Naive thymus-derived CD4-positive, alpha-beta T cell (primary cell): ENCODE data around the gene ASPG. TPM values are rescaled to one million over a fixed set of nuclear protein-coding genes. Genes with fewer than 3 reads are reported as not detected.

ENCODE experiments used
- ATAC-seq: fragments of 150-1000 bp; cut with Tn5 transposase; 2 replicates; pipeline ENCODE4 v1.10.0; 2021; ENCODE audit warnings: mild to moderate bottlenecking, moderate library complexity
- CTCF ChIA-PET: fragments of 350-600 bp; sonication (Branson Sonifier 250); formaldehyde crosslinking; loops from one replicate; lab custom pipeline; 2021; ENCODE audit warnings: antibody characterized with exemption; lab: Charles Lee
- POLR2A ChIA-PET: fragments of 350-600 bp; sonication (Branson Sonifier 250); formaldehyde crosslinking; loops from one replicate; lab custom pipeline; 2021; ENCODE audit warnings: antibody characterized with exemption, inconsistent platforms; lab: Charles Lee
- DNase-seq, 9 donors: peaks; one replicate each; pipeline versions ENCODE4 v3.0.0 to v3.0.0-alpha.2; 2020 to 2022; ENCODE audit warnings: mixed read lengths in 1 of 9
- H3K27ac ChIP-seq: one replicate; pipeline ENCODE4 v1.7.0; 2013; ENCODE audit warnings: mild to moderate bottlenecking, low read depth, low read length, moderate library complexity
- H3K27me3 ChIP-seq, 2 donors: one replicate each; pipeline ENCODE4 v1.7.0; 2013; ENCODE audit warnings: low read length in 2 of 2, mild to moderate bottlenecking in 2 of 2, moderate library complexity in 2 of 2; ENCODE audit not compliant: control insufficient read depth in 2 of 2, insufficient read depth in 2 of 2
- H3K36me3 ChIP-seq, 3 experiments: 1 replicate in 2 of 3; 2 replicates in 1 of 3; pipeline ENCODE4 v1.7.0; 2013; ENCODE audit warnings: low read length in 3 of 3, mild to moderate bottlenecking in 3 of 3, moderate library complexity in 1 of 3; ENCODE audit not compliant: insufficient read depth in 3 of 3, control insufficient read depth in 2 of 3
- H3K4me1 ChIP-seq, 2 donors: one replicate each; pipeline ENCODE4 v1.7.0; 2013; ENCODE audit warnings: low read length in 2 of 2, mild to moderate bottlenecking in 2 of 2, moderate library complexity in 1 of 2; ENCODE audit not compliant: control insufficient read depth in 2 of 2, insufficient read depth in 2 of 2
- H3K4me3 ChIP-seq: 2 replicates; pipeline ENCODE4 v1.7.0; 2013; ENCODE audit warnings: mild to moderate bottlenecking, low read length
- H3K9me3 ChIP-seq, 3 experiments: 1 replicate in 2 of 3; 2 replicates in 1 of 3; pipeline ENCODE4 v1.7.0; 2013; ENCODE audit warnings: low read length in 3 of 3; ENCODE audit not compliant: control insufficient read depth in 2 of 3
- H3K27ac Mint-ChIP-seq, 9 donors: one replicate each; pipeline ENCODE4 v1.8.0; 2020 to 2022; ENCODE audit warnings: mixed read lengths in 9 of 9, mild to moderate bottlenecking in 8 of 9, moderate library complexity in 5 of 9, inconsistent platforms in 2 of 9
- H3K27me3 Mint-ChIP-seq, 5 donors: one replicate each; pipeline ENCODE4 v1.8.0; 2021 to 2022; ENCODE audit warnings: mixed read lengths in 5 of 5, mild to moderate bottlenecking in 1 of 5
- H3K36me3 Mint-ChIP-seq, 5 donors: one replicate each; pipeline ENCODE4 v1.8.0; 2020 to 2022; ENCODE audit warnings: mixed read lengths in 5 of 5, mild to moderate bottlenecking in 3 of 5, inconsistent platforms in 1 of 5
- H3K4me1 Mint-ChIP-seq, 7 donors: one replicate each; pipeline ENCODE4 v1.8.0; 2020 to 2022; ENCODE audit warnings: mixed read lengths in 7 of 7, mild to moderate bottlenecking in 3 of 7, inconsistent platforms in 1 of 7
- H3K4me3 Mint-ChIP-seq, 10 donors: one replicate each; pipeline ENCODE4 v1.8.0; 2020 to 2022; ENCODE audit warnings: mild to moderate bottlenecking in 10 of 10, mixed read lengths in 10 of 10, moderate library complexity in 6 of 10, inconsistent platforms in 2 of 10
- H3K9me3 Mint-ChIP-seq, 11 donors: one replicate each; pipeline ENCODE4 v1.8.0; 2020 to 2022; ENCODE audit warnings: mixed read lengths in 11 of 11, mild to moderate bottlenecking in 4 of 11, inconsistent platforms in 1 of 11, moderate library complexity in 1 of 11
- intact Hi-C, 2 donors: fragments of 100-400 bp; cut with micrococcal nuclease; formaldehyde crosslinking; loops; one replicate each; pipeline ENCODE4 v1.15.1; 2023
- polyA plus RNA-seq, 2 donors: library from polyadenylated mRNA; unstranded; fragments of 300-500 nt; fragmentation: Illumina TruSeq; gene quantifications; one replicate each; pipeline ENCODE4 v1.2.3, GENCODE V29; 2021
- total RNA-seq, 6 experiments: library from RNA in 5 of 6; stranded (reverse) in 5 of 6; gene quantifications; 1 replicate in 5 of 6; 2 replicates in 1 of 6; pipeline ENCODE4 v1.2.3 and lab custom pipeline; 2021 to 2026

ASPG gene
- total and polyA plus RNA-seq, 7 experiments from 2014 or later: 0.11 to 0.38 TPM; not detected in 5

DNA sequence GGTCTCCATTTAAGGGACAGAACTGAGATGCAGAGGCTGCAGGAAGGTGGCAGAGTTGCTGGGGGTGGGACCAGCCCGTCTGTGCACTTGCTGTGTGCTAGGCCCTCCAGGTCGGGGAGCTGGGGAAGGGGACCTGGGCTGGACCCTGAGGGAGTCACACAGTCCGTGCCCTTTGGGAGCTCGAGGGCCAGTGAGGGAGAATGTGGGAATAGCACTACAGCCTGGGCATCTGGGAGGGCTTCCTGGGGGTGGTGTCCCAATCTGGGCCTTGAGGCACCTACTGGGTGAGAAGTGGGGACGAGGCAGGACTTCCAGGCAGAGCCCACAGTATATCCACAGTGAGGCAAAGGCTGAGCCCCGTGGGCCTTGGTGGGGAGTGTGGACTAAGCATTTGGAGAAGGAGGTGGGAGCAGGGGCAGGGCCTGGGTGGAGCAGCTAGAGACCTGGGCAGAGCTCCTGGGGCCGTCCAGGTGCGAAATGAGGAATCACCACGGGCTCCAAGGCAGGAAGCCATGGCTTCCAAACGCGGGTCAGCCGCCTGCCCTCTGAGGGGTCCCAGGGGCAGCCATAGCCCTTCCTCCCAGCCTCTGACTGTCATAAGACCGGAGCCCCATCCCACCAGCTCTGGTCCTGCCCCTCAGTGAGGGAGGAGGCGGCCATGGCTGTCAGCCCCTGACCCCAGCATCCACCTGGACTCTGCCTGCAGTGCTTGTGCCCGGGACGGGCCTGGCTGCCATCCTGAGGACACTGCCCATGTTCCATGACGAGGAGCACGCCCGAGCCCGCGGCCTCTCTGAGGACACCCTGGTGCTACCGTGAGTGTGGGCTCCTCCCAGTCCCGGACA is 6.6 kb downstream of the ASPG start:
- no peaks in the 10 kb centered on the region for H3K9me3 Mint-ChIP-seq
- H3K9me3 ChIP-seq: no peaks in the 10 kb centered on the region
- intact Hi-C loops: loop anchor here in 1 of 2 donors (5.0 kb wide), 1 partner anchor 470 kb away; no protein-coding TSS in a partner anchor
- H3K4me1 ChIP-seq: peaks cover 0 to 7% of the 10 kb centered on the region in 2 donors
- ChIA-PET CTCF (interaction anchor here (0.6 to 1.8 kb wide), 3 partner anchors 15 to 1526 kb away, joined by 6 to 8 read pairs (median 6); no protein-coding TSS in a partner anchor), POLR2A (no interaction called here)
- H3K4me3 Mint-ChIP-seq: no peak overlapping the region
- no peak overlapping the region for H3K4me3 ChIP-seq
- H3K36me3 ChIP-seq: no peaks in the 10 kb centered on the region
- ATAC-seq (no peak), DNase-seq (no peak)
- H3K36me3 Mint-ChIP-seq: no peaks in the 10 kb centered on the region
- no peak overlapping the region for H3K27ac Mint-ChIP-seq
- peaks cover 0 to 6% (median 3%) of the 10 kb centered on the region in 7 donors for H3K4me1 Mint-ChIP-seq
- no peaks in the 10 kb centered on the region for H3K27me3 ChIP-seq
- H3K27me3 Mint-ChIP-seq: peaks cover 0 to 3% (median 2%) of the 10 kb centered on the region in 5 donors
- H3K27ac ChIP-seq: no peak overlapping the region

DNA sequence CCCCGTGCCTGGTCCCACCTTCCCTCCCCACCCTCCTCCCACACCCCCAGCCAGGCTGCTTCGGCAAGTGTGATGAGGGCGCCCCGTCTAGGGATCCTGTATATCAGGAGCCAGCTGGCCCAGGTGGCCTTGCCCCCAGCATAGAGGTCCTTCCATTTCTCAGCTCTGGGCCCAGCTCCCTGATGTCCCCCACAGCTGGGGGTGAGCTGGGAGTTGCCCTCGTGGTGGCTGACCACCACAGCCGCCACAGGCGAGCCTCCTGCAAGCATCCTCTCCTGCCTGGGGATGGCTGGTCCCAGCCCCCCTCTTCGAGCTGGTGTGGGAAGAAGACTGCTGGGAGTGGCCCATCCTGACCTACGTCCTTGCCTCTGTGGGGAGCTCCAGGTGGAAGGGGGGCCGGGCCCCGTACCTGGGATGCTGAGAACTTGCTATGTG is 7.4 kb downstream of the ASPG start:
- ChIA-PET CTCF (interaction anchor here (0.6 to 1.8 kb wide), 2 partner anchors 15 to 459 kb away, joined by 6 to 8 read pairs; no protein-coding TSS in a partner anchor), POLR2A (no interaction called here)
- Histone ChIP-seq H3K36me3 (no peaks in the 10 kb centered on the region), H3K27me3 (no peaks in the 10 kb centered on the region), H3K9me3 (no peaks in the 10 kb centered on the region), H3K27ac (no peak overlapping the region), H3K4me3 (no peak overlapping the region), H3K4me1 (peaks cover 0 to 7% of the 10 kb centered on the region in 2 donors)
- no peaks in the 10 kb centered on the region for H3K36me3 Mint-ChIP-seq
- intact Hi-C loops: loop anchor here in 1 of 2 donors (5.0 kb wide), 1 partner anchor 469 kb away; no protein-coding TSS in a partner anchor
- no peak for ATAC-seq
- H3K9me3 Mint-ChIP-seq: no peaks in the 10 kb centered on the region
- no peak overlapping the region for H3K4me3 Mint-ChIP-seq
- peaks cover 0 to 6% (median 3%) of the 10 kb centered on the region in 7 donors for H3K4me1 Mint-ChIP-seq
- no peaks in the 10 kb centered on the region for H3K27me3 Mint-ChIP-seq
- no peak for DNase-seq
- no peak overlapping the region for H3K27ac Mint-ChIP-seq

DNA sequence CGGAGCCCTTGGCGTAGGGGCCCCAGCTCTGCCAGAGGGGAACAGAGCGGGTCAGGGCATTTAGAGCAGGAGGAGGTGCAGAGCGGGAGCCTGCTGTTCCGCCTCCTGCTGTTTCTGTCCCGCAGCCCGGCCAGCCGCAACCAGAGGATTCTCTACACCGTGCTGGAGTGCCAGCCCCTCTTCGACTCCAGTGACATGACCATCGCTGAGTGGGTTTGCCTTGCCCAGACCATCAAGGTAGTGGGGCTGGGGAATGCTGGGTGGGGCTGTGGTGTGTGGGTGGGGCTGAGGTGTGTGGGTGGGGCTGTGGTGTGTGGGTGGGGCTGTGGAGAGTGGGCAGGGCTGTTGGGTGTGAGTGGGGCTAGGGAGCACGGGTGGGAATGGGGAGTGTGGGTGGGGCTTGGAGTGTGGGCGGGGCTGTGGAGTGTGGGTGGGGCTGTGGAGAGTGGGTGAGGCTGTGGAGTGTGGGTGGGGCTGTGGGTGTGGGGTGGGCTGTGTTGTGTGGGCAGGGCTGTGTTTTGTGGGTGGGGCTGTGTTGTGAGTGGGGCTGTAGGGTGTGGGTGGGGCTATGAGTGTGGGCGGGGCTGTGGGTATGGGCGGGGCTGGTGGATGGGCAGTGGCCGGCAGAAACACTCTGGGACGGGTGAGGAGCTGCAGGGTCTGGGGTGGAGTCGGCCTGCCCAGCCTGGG is 8.0 kb downstream of the ASPG start:
- intact Hi-C loops: loop anchor here in 1 of 2 donors (1.0 to 5.0 kb wide), 3 partner anchors 15 to 547 kb away; no protein-coding TSS in a partner anchor
- H3K4me1 Mint-ChIP-seq: peaks cover 0 to 6% (median 3%) of the 10 kb centered on the region in 7 donors
- no peaks in the 10 kb centered on the region for H3K27me3 Mint-ChIP-seq
- no peaks in the 10 kb centered on the region for H3K9me3 Mint-ChIP-seq
- Histone ChIP-seq H3K4me3 (no peak overlapping the region), H3K4me1 (peaks cover 0 to 7% of the 10 kb centered on the region in 2 donors), H3K36me3 (no peaks in the 10 kb centered on the region), H3K9me3 (no peaks in the 10 kb centered on the region), H3K27me3 (no peaks in the 10 kb centered on the region), H3K27ac (no peak overlapping the region)
- DNase-seq: no peak
- peak; percentile 52 for ATAC-seq
- no peaks in the 10 kb centered on the region for H3K36me3 Mint-ChIP-seq
- CTCF ChIA-PET: interaction anchor here (0.6 to 1.8 kb wide), 2 partner anchors 16 to 41 kb away, joined by 3 to 8 read pairs; no protein-coding TSS in a partner anchor
- no peak overlapping the region for H3K27ac Mint-ChIP-seq
- POLR2A ChIA-PET: no interaction called here
- H3K4me3 Mint-ChIP-seq: no peak overlapping the region

DNA sequence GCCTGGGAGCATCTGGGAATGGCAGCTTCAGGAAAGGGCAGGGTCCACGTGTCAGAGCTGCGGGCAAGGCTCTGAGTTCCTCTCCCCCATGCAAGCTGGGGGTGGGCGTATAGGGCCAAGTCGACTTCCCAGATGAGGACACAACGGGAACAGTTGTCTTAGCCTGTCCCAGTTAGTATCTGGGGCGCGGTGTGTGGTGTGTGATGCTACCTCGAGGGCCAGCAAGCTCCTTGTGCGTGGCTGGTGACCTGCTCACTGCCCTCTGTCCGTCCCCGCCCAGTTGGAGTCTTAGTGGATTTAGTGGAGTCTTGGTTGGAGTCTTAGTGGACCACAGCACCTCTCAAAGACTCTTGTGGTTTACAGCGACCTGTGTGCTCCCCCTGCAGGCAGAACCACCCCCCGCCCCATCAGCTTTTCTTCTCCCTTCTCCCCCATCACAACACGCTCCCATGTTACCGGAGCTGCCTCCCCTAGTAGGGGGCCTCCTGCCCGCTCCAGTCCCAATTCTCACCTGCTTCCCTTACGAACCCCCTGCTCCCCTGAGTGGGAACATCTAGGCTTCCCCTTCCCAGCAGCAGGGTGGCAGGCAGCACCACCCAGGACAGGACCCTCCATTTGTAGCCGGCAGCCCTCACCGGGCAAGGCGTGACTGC is 8.7 kb downstream of the ASPG start:
- Histone ChIP-seq H3K4me3 (no peak overlapping the region), H3K9me3 (no peaks in the 10 kb centered on the region), H3K36me3 (no peaks in the 10 kb centered on the region), H3K27me3 (no peaks in the 10 kb centered on the region), H3K27ac (no peak overlapping the region), H3K4me1 (peaks cover 0 to 7% of the 10 kb centered on the region in 2 donors)
- peaks cover 0 to 6% (median 3%) of the 10 kb centered on the region in 7 donors for H3K4me1 Mint-ChIP-seq
- POLR2A ChIA-PET: no interaction called here
- CTCF ChIA-PET: interaction anchor here (0.6 to 1.8 kb wide), 2 partner anchors 17 to 42 kb away, joined by 3 to 8 read pairs; no protein-coding TSS in a partner anchor
- no peaks in the 10 kb centered on the region for H3K27me3 Mint-ChIP-seq
- intact Hi-C loops: loop anchor here in 1 of 2 donors (1.0 to 5.0 kb wide), 3 partner anchors 15 to 546 kb away; no protein-coding TSS in a partner anchor
- DNase-seq: peak in 1 of 9 donors; percentile 9
- no peak overlapping the region for H3K27ac Mint-ChIP-seq
- no peaks in the 10 kb centered on the region for H3K9me3 Mint-ChIP-seq
- no peak for ATAC-seq
- H3K4me3 Mint-ChIP-seq: no peak overlapping the region
- no peaks in the 10 kb centered on the region for H3K36me3 Mint-ChIP-seq

DNA sequence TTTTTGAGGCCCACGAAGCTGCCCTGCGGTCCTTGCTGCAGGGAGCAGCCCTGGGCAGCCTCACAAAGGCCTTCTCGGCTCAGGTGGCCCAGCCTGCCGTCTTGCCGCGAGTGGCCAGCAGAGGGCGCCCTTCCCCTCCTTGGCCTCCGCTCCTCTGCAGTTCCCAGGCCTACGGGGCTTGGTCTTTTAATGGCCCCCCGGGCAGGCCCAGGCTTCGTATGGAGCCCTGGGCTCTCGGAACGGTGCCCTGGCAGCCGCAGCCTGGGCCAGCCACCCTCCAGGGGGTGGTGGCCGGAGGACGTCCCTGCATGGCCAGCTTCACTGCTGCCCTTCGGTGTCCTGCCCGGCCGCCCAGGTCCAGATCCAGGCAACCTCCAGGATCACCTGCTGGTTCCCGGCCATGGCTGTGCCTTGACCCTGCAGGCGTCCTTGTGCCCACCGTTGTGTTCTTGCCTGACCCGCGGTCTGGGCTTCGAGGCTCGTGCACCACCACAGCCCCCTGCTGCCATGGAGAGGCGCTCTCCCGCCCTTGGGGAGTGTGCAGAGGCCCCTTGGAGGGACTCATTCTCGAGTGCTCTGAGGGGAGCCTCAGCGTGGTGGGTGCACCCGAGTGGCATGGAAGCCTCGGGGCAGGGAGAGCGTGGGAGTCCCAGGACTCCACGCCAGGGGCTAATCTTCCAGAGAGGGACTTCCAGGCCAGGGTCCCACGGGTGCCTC is 9.4 kb downstream of the ASPG start:
- H3K27ac ChIP-seq: no peak overlapping the region
- Mint-ChIP-seq H3K27ac (no peak overlapping the region), H3K9me3 (no peaks in the 10 kb centered on the region), H3K36me3 (no peaks in the 10 kb centered on the region), H3K4me1 (peaks cover 0 to 6% (median 3%) of the 10 kb centered on the region in 7 donors), H3K27me3 (no peaks in the 10 kb centered on the region), H3K4me3 (no peak overlapping the region)
- H3K9me3 ChIP-seq: no peaks in the 10 kb centered on the region
- ATAC-seq (peak; percentile 62), DNase-seq (peak; percentile 48 to 82 (median 67))
- H3K4me1 ChIP-seq: peaks cover 0 to 7% of the 10 kb centered on the region in 2 donors
- H3K27me3 ChIP-seq: no peaks in the 10 kb centered on the region
- intact Hi-C loops: loop anchor here in 1 of 2 donors (1.0 to 5.0 kb wide), 3 partner anchors 16 to 545 kb away; no protein-coding TSS in a partner anchor
- ChIA-PET CTCF (no interaction called here), POLR2A (no interaction called here)
- no peak overlapping the region for H3K4me3 ChIP-seq
- no peaks in the 10 kb centered on the region for H3K36me3 ChIP-seq
